Activated CD4-positive, CD25-positive, alpha-beta regulatory T cell treated with anti-CD3 and anti-CD28 coated beads, Interleukin-2, amount 50 U/mL, for 24 hours (primary cell): ENCODE measurements around the gene NUPR1.
"Not testable (repeated sequence)": the region's sequence is repeated elsewhere in the genome, so short reads cannot be mapped to it uniquely, and the experiment has no call there.

ENCODE experiments used
- ATAC-seq, 2 donors: fragments of 150-1000 bp; cut with Tn5 transposase; one replicate each; pipeline ENCODE4 v1.10.0; 2021; ENCODE audit warnings: mild to moderate bottlenecking in 1 of 2, moderate library complexity in 1 of 2

The NUPR1 gene

GRCh38 chr16:28526201-28527099 lies 12.3 kb downstream of the NUPR1 start:
- no peak for ATAC-seq

- peak in 1 of 2 donors; percentile 28 for ATAC-seq
Measured at GRCh38 chr16:28524681-28525171, 14.0 kb downstream of the NUPR1 start.

GRCh38 chr16:28522792-28523191 lies 16.0 kb downstream of the NUPR1 start:
- ATAC-seq = no peak

GRCh38 chr16:28521436-28521835 lies 17.3 kb downstream of the NUPR1 start:
- ATAC-seq = no peak

- no peak for ATAC-seq
Measured at GRCh38 chr16:28520672-28521071, 18.1 kb downstream of the NUPR1 start.

- ATAC-seq = no peak
Measured at GRCh38 chr16:28514246-28514645, 24.5 kb downstream of the NUPR1 start.

- no peak for ATAC-seq
Measured at GRCh38 chr16:28513484-28514181, 25.1 kb downstream of the NUPR1 start.

GRCh38 chr16:28511801-28512789 lies 26.7 kb downstream of the NUPR1 start:
- ATAC-seq = no peak

- ATAC-seq = no peak
Measured at GRCh38 chr16:28511031-28511430, 27.7 kb downstream of the NUPR1 start.

GRCh38 chr16:28505489-28506137 lies 33.2 kb downstream of the NUPR1 start:
- ATAC-seq = no peak

- no peak for ATAC-seq
Measured at GRCh38 chr16:28504707-28505404, 33.9 kb downstream of the NUPR1 start.

GRCh38 chr16:28503470-28504259 lies 35.1 kb downstream of the NUPR1 start:
- ATAC-seq = no peak

- no peak for ATAC-seq
Measured at GRCh38 chr16:28502290-28502689, 36.5 kb downstream of the NUPR1 start.

- no peak for ATAC-seq
Measured at GRCh38 chr16:28501258-28502232, 37.2 kb downstream of the NUPR1 start.

- not testable (repeated sequence) for ATAC-seq
Measured at GRCh38 chr16:28500476-28501180, 38.1 kb downstream of the NUPR1 start.

- no peak for ATAC-seq
Measured at GRCh38 chr16:28499854-28500253, 38.9 kb downstream of the NUPR1 start.

- ATAC-seq = no peak
Measured at GRCh38 chr16:28498666-28499381, 40.0 kb downstream of the NUPR1 start.
